GM12872 (cell line): ENCODE results near the gene BCL2.

Source experiments
- TF ChIP-seq, protein P1 (sequence below): IDR thresholded peaks from 3 replicates; pipeline ENCODE4 v1.5.1; 2011; ENCODE audit warnings: low read depth, mild to moderate bottlenecking, low read length, moderate library complexity; ENCODE audit not compliant: insufficient read depth

The BCL2 gene

DNA sequence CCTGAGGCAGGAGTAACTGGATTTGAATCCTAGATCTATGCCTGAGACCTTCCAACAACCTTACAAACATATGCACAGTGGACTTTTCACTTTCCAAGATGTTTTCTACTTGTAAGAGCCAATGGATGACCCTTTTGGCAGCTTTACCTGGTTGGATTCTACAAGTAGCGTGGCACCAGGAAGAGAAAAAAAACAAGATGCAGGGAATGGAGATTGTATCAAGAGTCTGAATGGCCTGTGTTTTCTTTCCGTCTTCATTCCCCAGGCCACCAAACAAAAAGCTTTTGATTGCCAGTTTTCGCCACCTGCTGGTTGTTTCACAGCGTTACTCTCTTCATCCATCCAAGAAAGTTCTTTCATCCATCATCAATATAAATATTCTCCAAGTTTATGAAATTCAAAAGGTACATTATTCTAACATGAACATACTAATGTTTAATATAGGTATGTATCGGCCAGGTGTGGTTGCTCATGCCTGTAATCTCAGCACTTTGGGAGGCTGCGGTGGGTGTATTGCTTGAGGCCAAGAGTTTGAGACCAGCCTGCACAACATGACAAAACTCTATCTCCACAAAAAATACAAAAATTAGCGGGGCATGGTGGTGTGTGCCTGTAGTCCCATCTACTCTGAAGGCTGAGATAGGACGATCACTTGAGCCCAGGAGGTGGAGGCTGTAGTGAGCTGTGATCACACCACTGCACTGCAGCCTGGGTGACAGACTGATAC is 3.5 kb upstream of the BCL2 start:
- TF ChIP-seq, protein P1, sequence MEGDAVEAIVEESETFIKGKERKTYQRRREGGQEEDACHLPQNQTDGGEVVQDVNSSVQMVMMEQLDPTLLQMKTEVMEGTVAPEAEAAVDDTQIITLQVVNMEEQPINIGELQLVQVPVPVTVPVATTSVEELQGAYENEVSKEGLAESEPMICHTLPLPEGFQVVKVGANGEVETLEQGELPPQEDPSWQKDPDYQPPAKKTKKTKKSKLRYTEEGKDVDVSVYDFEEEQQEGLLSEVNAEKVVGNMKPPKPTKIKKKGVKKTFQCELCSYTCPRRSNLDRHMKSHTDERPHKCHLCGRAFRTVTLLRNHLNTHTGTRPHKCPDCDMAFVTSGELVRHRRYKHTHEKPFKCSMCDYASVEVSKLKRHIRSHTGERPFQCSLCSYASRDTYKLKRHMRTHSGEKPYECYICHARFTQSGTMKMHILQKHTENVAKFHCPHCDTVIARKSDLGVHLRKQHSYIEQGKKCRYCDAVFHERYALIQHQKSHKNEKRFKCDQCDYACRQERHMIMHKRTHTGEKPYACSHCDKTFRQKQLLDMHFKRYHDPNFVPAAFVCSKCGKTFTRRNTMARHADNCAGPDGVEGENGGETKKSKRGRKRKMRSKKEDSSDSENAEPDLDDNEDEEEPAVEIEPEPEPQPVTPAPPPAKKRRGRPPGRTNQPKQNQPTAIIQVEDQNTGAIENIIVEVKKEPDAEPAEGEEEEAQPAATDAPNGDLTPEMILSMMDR, result peak; percentile 75

DNA sequence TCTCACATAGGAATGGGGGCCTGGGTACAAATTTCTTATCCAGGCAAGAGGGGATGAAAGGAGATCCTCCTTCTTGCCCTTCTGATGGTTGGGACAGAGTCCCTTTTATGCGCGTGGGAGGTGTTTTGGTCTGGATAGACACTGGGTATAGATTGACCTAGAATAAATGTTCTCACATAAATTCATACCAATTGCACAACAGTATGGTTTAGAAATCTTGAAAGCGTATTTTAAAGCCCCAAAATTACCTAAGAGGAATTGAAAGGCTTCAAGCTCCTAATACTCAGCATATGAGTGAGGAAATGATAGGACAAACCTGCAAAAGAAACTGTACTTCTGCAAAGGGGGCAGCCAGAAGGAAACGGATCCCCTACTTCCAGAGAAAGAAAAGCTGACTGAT is 2.6 kb upstream of the BCL2 start:
- TF ChIP-seq, protein P1, result no peak

DNA sequence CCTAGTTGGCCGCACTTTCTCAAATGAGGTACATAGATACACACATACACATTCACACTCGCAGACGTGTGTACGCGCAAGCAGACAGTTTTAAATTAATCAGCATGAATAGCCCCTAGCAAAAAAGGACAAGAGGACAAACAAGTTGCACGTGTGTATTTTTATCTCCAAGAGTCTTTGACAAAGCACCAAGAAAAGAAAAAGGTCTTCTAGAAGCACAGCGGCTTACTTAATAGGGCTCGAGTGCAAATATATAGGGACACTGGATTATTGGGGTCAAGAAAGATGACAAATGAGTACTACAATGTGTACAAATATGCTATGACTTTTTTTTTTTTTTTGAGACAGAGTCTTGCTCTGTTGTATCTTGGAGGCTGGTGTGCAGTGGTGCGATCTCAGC is 1.7 kb upstream of the BCL2 start:
- TF ChIP-seq, protein P1, result no peak

DNA sequence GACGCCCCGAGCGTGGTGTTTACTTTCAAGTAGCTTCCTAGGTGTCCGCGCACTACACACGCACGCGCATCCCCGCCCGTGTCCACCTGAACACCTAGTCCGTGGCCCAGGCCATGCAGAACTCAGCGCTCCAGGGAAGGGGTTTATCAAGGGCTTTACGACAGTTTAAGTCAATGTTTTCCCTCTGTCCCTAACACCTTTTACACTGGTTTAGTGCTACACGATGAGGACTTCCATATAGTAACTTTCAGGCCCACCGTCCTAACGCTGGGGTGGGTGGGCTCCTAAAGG is 1.4 kb upstream of the BCL2 start:
- TF ChIP-seq, protein P1, result no peak

DNA sequence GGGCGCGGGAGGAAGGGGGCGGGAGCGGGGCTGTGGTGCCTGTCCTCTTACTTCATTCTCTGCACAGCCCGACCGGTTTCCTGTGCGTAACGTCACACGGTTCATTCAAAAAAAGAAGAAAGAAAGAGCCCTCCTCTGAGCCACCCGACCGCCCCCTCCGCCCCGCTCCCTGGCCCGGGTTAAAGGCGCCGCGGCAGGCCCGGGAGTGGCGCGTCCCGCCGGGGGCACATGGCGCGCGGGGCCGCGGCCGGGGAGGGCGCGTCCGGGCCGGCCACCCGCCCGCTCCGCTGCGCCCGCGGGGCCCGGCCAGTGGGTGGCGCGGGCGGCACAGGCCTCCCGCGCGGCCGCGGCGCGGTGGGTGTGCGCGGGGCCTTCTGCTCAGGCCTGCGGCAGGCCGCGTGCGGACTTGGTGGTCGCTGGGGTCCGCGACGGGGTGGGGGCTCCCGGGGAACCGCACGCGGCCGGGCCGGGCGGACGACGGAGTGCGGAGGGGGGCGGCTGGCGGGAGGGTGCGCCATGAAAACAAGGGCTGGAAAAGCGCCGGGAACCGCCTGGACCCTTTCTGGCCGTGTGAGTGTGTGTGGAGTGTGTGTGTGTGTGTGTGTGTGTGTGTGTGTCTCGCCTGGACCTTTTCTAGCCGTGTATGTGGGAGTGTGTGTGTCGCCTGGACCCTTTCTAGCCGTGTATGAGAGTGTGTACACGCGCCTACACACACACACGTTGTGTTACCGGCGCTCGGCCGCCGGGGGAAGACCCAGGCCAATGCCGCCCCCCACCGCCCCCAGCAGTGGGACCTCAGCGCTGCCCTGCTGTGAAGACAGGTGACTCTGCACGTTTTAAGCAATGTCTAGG is 780 bp upstream of the BCL2 start:
- TF ChIP-seq, protein P1, result peak; percentile 9; the same call in 1 of the 3 replicates

DNA sequence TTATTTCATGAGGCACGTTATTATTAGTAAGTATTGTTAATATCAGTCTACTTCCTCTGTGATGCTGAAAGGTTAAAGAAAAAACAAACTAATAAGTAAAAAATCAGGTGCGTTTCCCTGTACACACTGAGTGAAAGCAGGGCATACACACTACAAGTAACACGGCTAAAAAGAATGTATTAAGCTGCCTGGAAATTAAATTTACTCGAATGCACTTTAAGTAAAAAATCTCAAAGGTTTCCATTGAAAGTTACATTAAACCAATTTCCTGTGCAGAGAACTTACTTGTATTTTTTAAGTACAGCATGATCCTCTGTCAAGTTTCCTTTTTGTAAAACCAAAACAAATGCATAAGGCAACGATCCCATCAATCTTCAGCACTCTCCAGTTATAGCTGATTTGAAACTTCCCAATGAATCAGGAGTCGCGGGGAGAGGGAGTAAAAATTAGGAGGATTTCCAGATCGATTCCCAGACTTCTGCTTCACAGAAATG is 633 bp downstream of the BCL2 start:
- TF ChIP-seq, protein P1, result no peak

DNA sequence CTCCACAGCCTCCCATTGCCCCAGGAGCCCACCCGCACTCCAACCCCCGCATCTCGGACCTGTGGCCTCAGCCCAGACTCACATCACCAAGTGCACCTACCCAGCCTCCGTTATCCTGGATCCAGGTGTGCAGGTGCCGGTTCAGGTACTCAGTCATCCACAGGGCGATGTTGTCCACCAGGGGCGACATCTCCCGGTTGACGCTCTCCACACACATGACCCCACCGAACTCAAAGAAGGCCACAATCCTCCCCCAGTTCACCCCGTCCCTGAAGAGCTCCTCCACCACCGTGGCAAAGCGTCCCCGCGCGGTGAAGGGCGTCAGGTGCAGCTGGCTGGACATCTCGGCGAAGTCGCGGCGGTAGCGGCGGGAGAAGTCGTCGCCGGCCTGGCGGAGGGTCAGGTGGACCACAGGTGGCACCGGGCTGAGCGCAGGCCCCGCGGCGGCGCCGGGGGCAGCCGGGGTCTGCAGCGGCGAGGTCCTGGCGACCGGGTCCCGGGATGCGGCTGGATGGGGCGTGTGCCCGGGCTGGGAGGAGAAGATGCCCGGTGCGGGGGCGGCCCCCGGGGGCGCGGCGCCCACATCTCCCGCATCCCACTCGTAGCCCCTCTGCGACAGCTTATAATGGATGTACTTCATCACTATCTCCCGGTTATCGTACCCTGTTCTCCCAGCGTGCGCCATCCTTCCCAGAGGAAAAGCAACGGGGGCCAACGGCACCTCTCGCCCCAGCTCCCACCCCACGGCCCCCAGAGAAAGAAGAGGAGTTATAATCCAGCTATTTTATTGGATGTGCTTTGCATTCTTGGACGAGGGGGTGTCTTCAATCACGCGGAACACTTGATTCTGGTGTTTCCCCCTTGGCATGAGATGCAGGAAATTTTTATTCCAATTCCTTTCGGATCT is 1.3 kb downstream of the BCL2 start:
- TF ChIP-seq, protein P1, result peak; percentile 97
